HG02588 (cell line): ENCODE results near the gene RNASEH1.
"Not testable (repeated sequence)": the region's sequence is repeated elsewhere in the genome, so short reads cannot be mapped to it uniquely, and the experiment has no call there.

Source experiments
- ATAC-seq: cut with Tn5 transposase; IDR thresholded peaks from one replicate; pipeline ENCODE4 v1.9.1; 2021; ENCODE audit warnings: mild to moderate bottlenecking, moderate library complexity; ENCODE audit not compliant: unreplicated experiment

Gene RNASEH1

GRCh38 chr2:3522961-3523421 lies 35.1 kb downstream of the RNASEH1 start:
- no peak for ATAC-seq

- ATAC-seq = no peak
These were observed 37.5 kb downstream of the RNASEH1 start for GRCh38 chr2:3520591-3520990.

GRCh38 chr2:3519255-3520205 lies 38.6 kb downstream of the RNASEH1 start, which contains the start of gene ADI1:
TSS of gene ADI1 (minus strand) at chr2:3519531. CDS start at chr2:3519487, 44 bp downstream.
- ATAC-seq = peak; percentile 61

- ATAC-seq = peak; percentile 73
These were observed 39.5 kb downstream of the RNASEH1 start for GRCh38 chr2:3518496-3519254.

GRCh38 chr2:3517948-3518495 lies 40.1 kb downstream of the RNASEH1 start:
- no peak for ATAC-seq

- ATAC-seq = no peak
These were observed 41.3 kb downstream of the RNASEH1 start for GRCh38 chr2:3516831-3517230.

- ATAC-seq = not testable (repeated sequence)
These were observed 42.7 kb downstream of the RNASEH1 start for GRCh38 chr2:3515438-3515837.

GRCh38 chr2:3513026-3513810 lies 44.9 kb downstream of the RNASEH1 start:
- ATAC-seq = no peak

GRCh38 chr2:3512086-3512485 lies 46.0 kb downstream of the RNASEH1 start:
- no peak for ATAC-seq

- no peak for ATAC-seq
These were observed 52.4 kb downstream of the RNASEH1 start for GRCh38 chr2:3505771-3506170.

- ATAC-seq = no peak
These were observed 53.4 kb downstream of the RNASEH1 start for GRCh38 chr2:3504741-3505140.

GRCh38 chr2:3503483-3503882 lies 54.6 kb downstream of the RNASEH1 start:
- ATAC-seq = no peak

GRCh38 chr2:3503046-3503445 lies 55.1 kb downstream of the RNASEH1 start:
- ATAC-seq = no peak

GRCh38 chr2:3500326-3500899 lies 57.7 kb downstream of the RNASEH1 start:
- no peak for ATAC-seq

- ATAC-seq = no peak
These were observed 59.2 kb downstream of the RNASEH1 start for GRCh38 chr2:3498783-3499394.

GRCh38 chr2:3496708-3497080 lies 61.4 kb downstream of the RNASEH1 start:
- not testable (repeated sequence) for ATAC-seq
